Progenitor cell of endocrine pancreas (in vitro differentiated cells): ENCODE measurements around the gene LRIG1. TPM values are rescaled to one million over a fixed set of nuclear protein-coding genes. Genes with fewer than 3 reads are reported as not detected.

Experiments
- DNase-seq: peaks from one replicate; pipeline ENCODE4 v3.0.0; 2021; ENCODE audit warnings: low spot score; ENCODE audit not compliant: unreplicated experiment
- H3K27ac Mint-ChIP-seq: 2 replicates; pipeline ENCODE4 v1.8.0; 2021; ENCODE audit warnings: mild to moderate bottlenecking, moderate library complexity, mixed read lengths
- H3K27me3 Mint-ChIP-seq: 2 replicates; pipeline ENCODE4 v1.8.0; 2021; ENCODE audit warnings: mixed read lengths
- H3K36me3 Mint-ChIP-seq: 2 replicates; pipeline ENCODE4 v1.8.0; 2022; ENCODE audit warnings: mixed read lengths; ENCODE audit not compliant: insufficient read depth
- H3K4me1 Mint-ChIP-seq: 2 replicates; pipeline ENCODE4 v1.8.0; 2021; ENCODE audit warnings: low read depth, mixed read lengths
- H3K4me3 Mint-ChIP-seq: 2 replicates; pipeline ENCODE4 v1.8.0; 2021; ENCODE audit warnings: low read depth, mild to moderate bottlenecking, moderate library complexity, mixed read lengths
- H3K9me3 Mint-ChIP-seq: 2 replicates; pipeline ENCODE4 v1.8.0; 2021; ENCODE audit warnings: low read depth, mixed read lengths
- CTCF ChIP-seq: fragments of 200-600 bp; sonication (generic); IDR thresholded peaks from one replicate; pipeline ENCODE4 v1.5.0; 2021; ENCODE audit warnings: antibody characterized with exemption, mild to moderate bottlenecking; ENCODE audit not compliant: unreplicated experiment
- total RNA-seq: library from RNA; stranded (reverse); gene quantifications from 2 replicates; pipeline ENCODE4 v1.2.1, GENCODE V29; 2021

The LRIG1 gene
- total RNA-seq, 1 donor from 2014 or later = 31.4 TPM

GRCh38 chr3:66465587-66465986, 35.2 kb downstream of the LRIG1 start:
- Mint-ChIP-seq H3K27me3 (no peaks in the 10 kb centered on the region), H3K27ac (no peak overlapping the region), H3K4me3 (no peak overlapping the region), H3K9me3 (no peaks in the 10 kb centered on the region), H3K4me1 (peaks cover 29% of the 10 kb centered on the region), H3K36me3 (peaks cover 4% of the 10 kb centered on the region)
- TF ChIP-seq CTCF = no peak
- DNase-seq = no peak

GRCh38 chr3:66465034-66465433, 35.8 kb downstream of the LRIG1 start:
- peaks cover 6% of the 10 kb centered on the region for H3K36me3 Mint-ChIP-seq
- H3K27me3 Mint-ChIP-seq = no peaks in the 10 kb centered on the region
- peaks cover 29% of the 10 kb centered on the region for H3K4me1 Mint-ChIP-seq
- H3K27ac Mint-ChIP-seq = no peak overlapping the region
- H3K4me3 Mint-ChIP-seq = no peak overlapping the region
- TF ChIP-seq CTCF = no peak
- DNase-seq = no peak
- no peaks in the 10 kb centered on the region for H3K9me3 Mint-ChIP-seq

- no peak for TF ChIP-seq CTCF
- peaks cover 7% of the 10 kb centered on the region for H3K36me3 Mint-ChIP-seq
- no peak for DNase-seq
- H3K9me3 Mint-ChIP-seq = no peaks in the 10 kb centered on the region
- no peak overlapping the region for H3K27ac Mint-ChIP-seq
- peaks cover 29% of the 10 kb centered on the region for H3K4me1 Mint-ChIP-seq
- no peak overlapping the region for H3K4me3 Mint-ChIP-seq
- no peaks in the 10 kb centered on the region for H3K27me3 Mint-ChIP-seq
Observed at GRCh38 chr3:66464512-66464894, 36.3 kb downstream of the LRIG1 start.

GRCh38 chr3:66463730-66464511, 36.9 kb downstream of the LRIG1 start:
- Mint-ChIP-seq H3K27me3 (no peaks in the 10 kb centered on the region), H3K9me3 (no peaks in the 10 kb centered on the region), H3K36me3 (peaks cover 9% of the 10 kb centered on the region), H3K27ac (no peak overlapping the region), H3K4me3 (no peak overlapping the region), H3K4me1 (peaks cover 29% of the 10 kb centered on the region)
- no peak for DNase-seq
- no peak for TF ChIP-seq CTCF

- Mint-ChIP-seq H3K9me3 (no peaks in the 10 kb centered on the region), H3K27me3 (no peaks in the 10 kb centered on the region), H3K4me3 (no peak overlapping the region), H3K36me3 (peaks cover 9% of the 10 kb centered on the region), H3K27ac (no peak overlapping the region), H3K4me1 (peaks cover 26% of the 10 kb centered on the region)
- TF ChIP-seq CTCF = no peak
- no peak for DNase-seq
Observed at GRCh38 chr3:66463054-66463631, 37.7 kb downstream of the LRIG1 start.
